Left cardiac atrium (tissue), 4 donors: ENCODE data around the gene CYRIA. TPM values are rescaled to one million over a fixed set of nuclear protein-coding genes. Genes with fewer than 3 reads are reported as not detected.

Source experiments
- ATAC-seq, 2 donors: fragments of 200-7000 bp; cut with Tn5 transposase; one replicate each; pipeline ENCODE4 v1.9.1; 2020; ENCODE audit warnings: mild to moderate bottlenecking in 2 of 2, moderate library complexity in 2 of 2
- DNase-seq: peaks from one replicate; pipeline ENCODE4 v3.0.0-alpha.2; 2020
- intact Hi-C, 2 donors: fragments of 100-400 bp; cut with DNase I; formaldehyde crosslinking; loops; one replicate each; pipeline versions ENCODE4 v1.14.1 to v1.15.1; 2022 to 2023
- total RNA-seq, 2 donors: library from RNA; stranded (reverse); fragmentation: NEBNext Ultra II Directional; extraction: Animal tissue kit (Norgen Biotek cat#: 25700); gene quantifications; one replicate each; pipeline ENCODE4 v1.2.1, GENCODE V29; 2021
- donor health status: DM: no; HTN: yes; CAD: no.
- donor health status: DM: no; HTN: yes; CAD: no; lungs with severe emphysema.
- donor health status: DM: yes; HTN: yes; CAD: no.
- donor health status: Dilated cardiomyopathy.

The CYRIA gene
- total RNA-seq, 2 donors from 2014 or later = 4.9 to 7.2 TPM

- intact Hi-C loops = no loop called here
- DNase-seq = no peak
- no peak for ATAC-seq
These were observed 10.1 kb upstream of the CYRIA start for GRCh38 chr2:16675781-16676180.

- ATAC-seq = no peak
- intact Hi-C loops = no loop called here
These were observed 8.5 kb upstream of the CYRIA start for GRCh38 chr2:16674154-16674553.

GRCh38 chr2:16671760-16672159 lies 6.1 kb upstream of the CYRIA start:
- ATAC-seq (no peak), DNase-seq (no peak)
- intact Hi-C loops = no loop called here

More at GRCh38 chr2:16674154-16674553, 8.5 kb upstream of the CYRIA start:
- no peak for DNase-seq

GRCh38 chr2:16669388-16669787 lies 3.8 kb upstream of the CYRIA start:
- DNase-seq = no peak
- no peak for ATAC-seq
- intact Hi-C loops = no loop called here

- ATAC-seq = peak; percentile 3 to 45
- intact Hi-C loops = no loop called here
- DNase-seq = no peak
These were observed 791 bp upstream of the CYRIA start for GRCh38 chr2:16666449-16666801.

GRCh38 chr2:16664809-16665747 lies 556 bp downstream of the CYRIA start:
- intact Hi-C loops = no loop called here
- ATAC-seq (no peak), DNase-seq (no peak)

- intact Hi-C loops = no loop called here
- DNase-seq (peak; percentile 37), ATAC-seq (peak; percentile 52 to 54)
These were observed 1.4 kb downstream of the CYRIA start for GRCh38 chr2:16664052-16664731.

GRCh38 chr2:16663121-16663905 lies 2.3 kb downstream of the CYRIA start:
- intact Hi-C loops = no loop called here
- DNase-seq = no peak
- no peak for ATAC-seq

- intact Hi-C loops = no loop called here
- ATAC-seq (no peak), DNase-seq (peak; percentile 62)
These were observed 3.4 kb downstream of the CYRIA start for GRCh38 chr2:16661936-16662839.

GRCh38 chr2:16661526-16661925 lies 4.1 kb downstream of the CYRIA start:
- no peak for ATAC-seq
- no peak for DNase-seq
- intact Hi-C loops = no loop called here

GRCh38 chr2:16660556-16660955 lies 5.1 kb downstream of the CYRIA start:
- DNase-seq = no peak
- intact Hi-C loops = no loop called here
- no peak for ATAC-seq

GRCh38 chr2:16660114-16660513 lies 5.5 kb downstream of the CYRIA start:
- no peak for DNase-seq
- ATAC-seq = no peak
- intact Hi-C loops = no loop called here

- ATAC-seq = no peak
- DNase-seq = no peak
- intact Hi-C loops = no loop called here
These were observed 7.4 kb downstream of the CYRIA start for GRCh38 chr2:16658076-16658739.

- intact Hi-C loops = no loop called here
- no peak for ATAC-seq
- no peak for DNase-seq
These were observed 8.0 kb downstream of the CYRIA start for GRCh38 chr2:16657671-16658070.

GRCh38 chr2:16656784-16657391 lies 8.7 kb downstream of the CYRIA start:
- intact Hi-C loops = no loop called here
- ATAC-seq (peak; percentile 69 to 73), DNase-seq (peak; percentile 51)

- ATAC-seq = no peak
These were observed 9.6 kb downstream of the CYRIA start for GRCh38 chr2:16655905-16656642.

GRCh38 chr2:16655445-16655837 lies 10.2 kb downstream of the CYRIA start:
- ATAC-seq (peak in 1 of 2 donors; percentile 56), DNase-seq (no peak)
- intact Hi-C loops = no loop called here

More at GRCh38 chr2:16655905-16656642, 9.6 kb downstream of the CYRIA start:
- intact Hi-C loops = no loop called here
- DNase-seq = no peak
